ENCODE results near the gene GSAP.
"Not testable (repeated sequence)": the region's sequence is repeated elsewhere in the genome, so short reads cannot be mapped to it uniquely, and the experiment has no call there.

GSAP gene

GRCh38 chr7:77353911-77354310, 62.2 kb downstream of the GSAP start:
- DNase-seq = no peak

- DNase-seq = no peak
Observed at GRCh38 chr7:77353407-77353721, 62.8 kb downstream of the GSAP start.

- no peak for DNase-seq
Observed at GRCh38 chr7:77352665-77353406, 63.3 kb downstream of the GSAP start.

DNA sequence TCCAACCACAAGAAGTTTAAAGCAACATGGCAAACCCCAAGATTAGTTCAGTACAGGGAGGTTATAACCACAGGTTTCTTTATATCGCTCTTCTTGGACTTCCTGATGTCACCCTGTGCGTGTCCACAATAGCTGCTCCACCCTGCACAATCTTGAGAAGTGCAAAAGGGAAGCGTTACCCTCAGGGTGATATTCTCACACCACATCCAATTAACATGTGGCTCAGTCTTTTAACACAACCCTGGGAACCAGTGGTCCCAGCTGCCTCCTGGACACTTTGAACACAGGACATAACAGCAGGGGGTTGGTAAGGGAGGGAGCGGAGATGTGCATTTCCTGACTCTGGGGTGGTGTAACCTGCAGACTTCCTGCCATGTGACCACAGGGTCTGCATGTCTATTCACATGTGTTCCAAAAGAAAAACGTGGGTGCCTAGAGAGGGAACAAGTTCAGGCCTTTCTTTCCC, 64.6 kb downstream of the GSAP start:
- DNase-seq = no peak

GRCh38 chr7:77349141-77349540, 67.0 kb downstream of the GSAP start:
- no peak for DNase-seq

DNA sequence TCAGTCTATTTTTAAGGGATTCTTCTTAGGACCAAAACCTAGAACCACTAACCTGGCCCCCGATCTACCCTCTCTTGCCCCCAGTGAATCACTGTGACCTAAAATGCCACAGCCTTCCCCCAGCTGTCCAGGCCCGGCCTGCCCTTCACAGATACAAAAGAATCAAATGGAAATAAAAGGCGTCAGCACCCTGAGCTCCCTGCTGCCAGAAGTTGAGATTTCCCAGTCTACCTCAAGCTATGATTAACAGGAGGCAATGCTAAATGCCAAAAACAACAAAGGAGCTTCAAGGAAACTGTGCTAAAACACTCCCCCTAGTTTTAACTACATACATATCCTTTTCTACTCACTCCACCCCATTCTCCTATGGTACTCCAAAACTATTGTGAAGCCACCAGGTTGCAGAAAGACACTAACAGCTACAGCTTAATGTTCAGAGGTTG, 67.8 kb downstream of the GSAP start:
- no peak for DNase-seq

- DNase-seq = no peak
Observed at GRCh38 chr7:77346441-77346840, 69.7 kb downstream of the GSAP start.

- not testable (repeated sequence) for DNase-seq
Observed at GRCh38 chr7:77345426-77345825, 70.7 kb downstream of the GSAP start.

GRCh38 chr7:77339726-77340125, 76.4 kb downstream of the GSAP start:
- no peak for DNase-seq

- no peak for DNase-seq
Observed at GRCh38 chr7:77338883-77339629, 77.1 kb downstream of the GSAP start.

GRCh38 chr7:77338260-77338659, 77.9 kb downstream of the GSAP start:
- no peak for DNase-seq

- DNase-seq = no peak
Observed at GRCh38 chr7:77337456-77337990, 78.6 kb downstream of the GSAP start.

- DNase-seq = no peak
Observed at GRCh38 chr7:77335581-77335980, 80.6 kb downstream of the GSAP start.

- not testable (repeated sequence) for DNase-seq
Observed at GRCh38 chr7:77334039-77334438, 82.1 kb downstream of the GSAP start.

DNA sequence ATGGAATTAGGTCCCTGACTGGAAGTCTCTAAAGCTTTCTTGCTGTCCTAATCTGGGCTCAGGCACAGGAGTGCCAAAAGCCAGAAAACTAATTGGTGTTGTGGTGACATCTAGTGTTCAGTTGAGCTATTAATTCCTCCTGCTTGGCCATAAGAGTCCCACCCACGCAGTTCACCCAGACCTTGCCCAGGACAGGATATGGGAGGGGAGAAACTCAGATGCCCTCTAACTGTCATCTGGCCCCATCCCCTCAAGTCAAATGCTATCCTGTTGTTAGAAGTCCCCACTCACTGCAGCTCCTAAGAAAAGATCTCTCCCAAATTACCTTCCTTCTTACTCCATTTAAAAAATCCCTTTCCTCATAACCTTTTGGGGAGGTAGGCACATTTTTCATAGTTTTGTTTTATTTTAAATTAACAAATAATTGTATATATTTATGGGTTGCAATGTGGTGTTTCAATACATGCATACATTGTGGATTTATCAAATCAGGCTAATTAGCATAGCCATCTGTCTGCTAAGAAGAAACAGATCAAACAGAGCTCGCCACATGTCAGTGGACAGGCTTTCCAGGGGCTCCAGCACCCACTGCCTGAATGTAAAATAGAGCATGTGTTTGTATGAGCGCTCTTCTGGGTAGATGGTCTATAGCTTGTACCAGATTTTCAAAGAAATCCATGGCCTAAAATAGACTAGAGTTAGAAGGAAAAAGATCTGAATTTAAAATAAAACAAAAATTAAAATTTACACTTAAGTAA, 84.0 kb downstream of the GSAP start:
- DNase-seq = peak; percentile 52

DNA sequence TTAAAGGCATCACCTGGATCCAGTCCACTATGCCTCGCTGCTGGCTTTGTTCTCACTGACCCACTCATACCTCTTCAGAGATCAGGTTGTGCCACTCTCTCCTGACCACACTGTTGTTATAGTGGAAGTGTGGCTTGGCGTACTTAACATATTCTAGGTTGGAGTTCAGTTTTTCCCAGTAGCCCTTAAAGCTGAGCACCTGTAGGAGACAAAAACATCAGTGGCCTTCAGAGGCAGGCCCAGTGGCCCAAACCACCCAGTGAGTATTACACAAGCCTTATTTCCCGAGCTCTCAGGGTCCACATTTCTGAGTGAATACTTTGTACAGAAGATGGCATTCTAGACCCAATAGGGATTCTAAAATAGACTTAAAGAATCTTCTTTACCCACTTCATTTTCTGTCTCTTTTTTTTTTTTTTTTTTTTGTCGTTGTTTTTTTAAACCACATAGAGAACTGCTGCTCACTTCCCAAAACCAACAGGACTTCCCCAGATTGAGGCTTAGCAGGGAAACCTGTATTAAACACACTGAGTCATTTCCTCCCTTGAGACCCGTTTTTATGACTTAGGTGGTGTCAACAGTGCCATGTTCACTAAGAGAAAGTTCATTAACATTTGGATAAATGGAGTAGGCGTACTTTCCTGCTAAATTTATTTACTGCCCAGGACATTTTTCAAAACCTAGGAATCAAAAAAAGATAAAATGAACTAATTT, 85.8 kb downstream of the GSAP start:
- DNase-seq = no peak

- DNase-seq = no peak
Observed at GRCh38 chr7:77329466-77330168, 86.5 kb downstream of the GSAP start.

DNA sequence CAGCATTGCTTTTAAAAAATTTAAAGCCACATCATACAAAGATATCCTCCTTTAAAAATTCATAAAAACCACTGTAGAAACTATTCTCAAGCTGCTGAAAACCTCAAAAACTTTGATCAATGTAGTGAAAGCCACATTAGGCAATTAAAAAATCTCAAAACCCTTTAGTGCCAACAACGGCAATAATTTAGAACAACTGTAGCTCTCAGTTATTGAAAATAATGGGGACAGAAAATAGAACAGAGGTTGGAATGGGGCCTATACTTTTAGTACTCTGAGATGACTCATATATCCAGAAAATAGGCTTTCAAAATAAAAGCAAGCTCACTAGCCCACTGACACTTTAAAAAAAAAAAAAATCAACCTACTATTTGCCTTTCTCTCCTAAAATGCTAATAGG, 87.5 kb downstream of the GSAP start:
- DNase-seq = no peak

DNA sequence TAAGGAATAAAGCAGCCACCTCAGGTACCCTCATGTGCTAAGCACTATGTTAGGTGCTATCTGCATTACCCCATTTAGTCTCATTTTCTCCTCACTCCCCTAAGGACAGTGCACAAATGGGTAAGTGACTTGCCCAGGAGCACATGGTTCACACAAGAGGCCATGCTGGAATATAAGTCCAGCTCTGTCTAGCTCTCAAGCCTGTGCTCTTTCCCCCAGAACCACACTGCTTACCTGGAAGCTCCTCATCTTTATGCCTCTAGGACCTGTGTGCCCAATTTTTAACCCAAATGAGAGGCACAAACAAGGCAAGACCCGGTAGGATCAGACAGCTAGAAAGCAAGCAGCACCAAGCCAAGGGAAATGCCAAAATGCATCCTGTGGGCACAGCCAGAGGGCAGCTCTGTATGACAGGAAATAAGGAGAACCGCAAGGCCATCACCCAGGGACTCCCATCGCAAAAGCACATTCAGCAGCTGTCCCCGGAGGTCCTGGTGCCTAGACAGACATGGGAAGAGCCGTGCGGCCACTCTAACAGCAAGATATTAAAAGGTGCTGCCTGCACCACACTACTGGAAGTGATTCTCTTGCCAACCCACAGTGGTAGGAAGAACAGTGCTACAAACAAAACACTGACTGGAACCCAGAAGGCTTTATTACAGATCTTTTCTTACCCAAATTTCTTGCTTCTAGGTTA, 88.1 kb downstream of the GSAP start:
- no peak for DNase-seq

DNA sequence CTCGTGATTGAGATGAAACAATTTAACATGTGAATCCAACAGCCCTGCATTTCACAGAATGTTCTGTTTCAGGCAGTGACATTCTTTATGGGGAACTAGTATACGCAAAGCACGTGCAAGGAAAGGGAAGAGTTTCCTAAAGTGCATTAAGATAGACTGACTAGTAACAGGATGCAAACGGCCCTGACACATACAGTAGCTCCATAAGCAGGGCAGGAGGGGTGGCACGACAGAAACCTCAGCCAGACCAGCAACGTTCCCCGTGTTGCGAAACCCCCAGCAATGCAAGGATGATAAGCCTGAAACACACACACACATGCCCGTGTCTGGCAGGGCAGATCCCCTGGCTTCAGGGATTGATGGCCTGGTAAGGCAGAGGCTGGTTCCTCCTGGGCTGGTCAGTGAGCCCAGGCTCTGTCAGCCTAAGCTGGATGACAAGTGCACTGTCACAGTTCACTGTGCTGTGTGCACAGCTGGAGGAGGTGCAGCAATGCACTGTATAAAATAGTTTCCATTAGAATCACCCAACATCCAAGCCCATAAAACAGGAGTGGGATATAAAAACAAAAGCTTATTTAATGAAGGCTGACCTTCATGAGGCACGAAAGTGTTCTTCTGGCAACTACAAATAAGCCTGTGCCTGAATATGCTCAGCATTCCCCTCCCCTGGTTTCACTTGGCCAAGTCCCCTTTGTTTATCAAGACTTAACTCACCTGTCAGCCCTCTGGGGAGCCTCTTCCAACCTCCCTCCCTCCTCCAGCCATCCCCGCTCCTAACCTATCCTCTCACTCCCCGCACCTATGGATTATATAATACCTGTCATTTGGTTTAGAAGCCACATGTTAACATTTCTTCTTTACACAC, 88.8 kb downstream of the GSAP start:
- no peak for DNase-seq
